Rectal smooth muscle tissue (tissue), 1 donor: ENCODE results near the gene MCTP2.

Experiments used
- H3K27ac ChIP-seq: one replicate; pipeline ENCODE4 v1.7.0; 2013; ENCODE audit warnings: low read depth, low read length, inconsistent platforms
- H3K27me3 ChIP-seq: one replicate; pipeline ENCODE4 v1.7.0; 2013; ENCODE audit warnings: low read length; ENCODE audit not compliant: control insufficient read depth, insufficient read depth
- H3K36me3 ChIP-seq: one replicate; pipeline ENCODE4 v1.7.0; 2013; ENCODE audit warnings: low read length; ENCODE audit not compliant: control insufficient read depth, insufficient read depth
- H3K4me1 ChIP-seq: one replicate; pipeline ENCODE4 v1.7.0; 2013; ENCODE audit warnings: low read length; ENCODE audit not compliant: control insufficient read depth, insufficient read depth
- H3K4me3 ChIP-seq: one replicate; pipeline ENCODE4 v1.7.0; 2013; ENCODE audit warnings: low read length
- H3K9ac ChIP-seq: one replicate; pipeline ENCODE4 v1.7.0; 2013; ENCODE audit warnings: low read length

The MCTP2 gene

DNA sequence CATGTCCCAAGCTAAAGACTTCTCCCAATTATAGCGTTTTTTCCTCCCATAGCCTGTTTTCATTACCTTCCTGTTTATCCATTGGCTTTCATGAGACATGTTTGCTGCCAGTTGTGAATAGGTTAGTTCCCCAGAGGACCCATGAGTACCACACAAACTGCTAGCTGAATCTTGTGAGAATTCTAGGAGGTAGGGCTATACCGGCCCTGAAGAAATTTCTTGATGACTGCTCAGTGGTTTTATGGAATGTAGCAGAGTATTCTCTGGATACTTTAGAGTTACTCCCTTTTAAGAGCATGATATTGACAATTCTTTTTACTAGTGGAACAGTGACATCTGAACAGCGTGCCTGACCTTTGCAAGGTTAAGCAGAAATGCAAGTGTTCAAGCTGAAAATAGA is 210.4 kb downstream of the MCTP2 start:
- peaks cover 9% of the 10 kb centered on the region for H3K4me1 ChIP-seq
- H3K36me3 ChIP-seq = peaks cover 2% of the 10 kb centered on the region
- H3K9ac ChIP-seq = no peak overlapping the region
- H3K27ac ChIP-seq = peak overlapping the region; percentile 10
- H3K27me3 ChIP-seq = no peaks in the 10 kb centered on the region
- H3K4me3 ChIP-seq = no peak overlapping the region

DNA sequence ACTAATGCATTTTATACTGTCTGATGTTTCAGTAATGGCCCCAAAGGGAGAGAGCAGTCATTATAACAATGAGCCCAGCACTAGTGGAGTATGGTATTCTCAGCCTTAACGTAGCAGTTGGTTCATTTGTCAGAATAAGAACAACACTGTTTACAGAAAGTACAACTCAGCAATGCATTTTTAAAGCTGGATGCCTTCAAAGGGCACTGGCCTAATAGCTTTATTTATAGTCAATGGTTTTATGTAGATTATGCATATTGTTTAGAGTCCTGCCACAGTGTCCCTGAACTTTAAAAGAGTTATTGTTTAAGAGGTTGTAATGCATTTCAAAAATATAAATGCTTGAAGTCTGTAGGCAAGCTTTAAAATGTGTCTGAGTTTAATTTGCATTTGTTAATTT is 211.1 kb downstream of the MCTP2 start:
- Histone ChIP-seq H3K4me3 (no peak overlapping the region), H3K9ac (no peak overlapping the region), H3K27me3 (no peaks in the 10 kb centered on the region), H3K4me1 (peaks cover 9% of the 10 kb centered on the region), H3K36me3 (peaks cover 2% of the 10 kb centered on the region), H3K27ac (peak overlapping the region; percentile 10)

DNA sequence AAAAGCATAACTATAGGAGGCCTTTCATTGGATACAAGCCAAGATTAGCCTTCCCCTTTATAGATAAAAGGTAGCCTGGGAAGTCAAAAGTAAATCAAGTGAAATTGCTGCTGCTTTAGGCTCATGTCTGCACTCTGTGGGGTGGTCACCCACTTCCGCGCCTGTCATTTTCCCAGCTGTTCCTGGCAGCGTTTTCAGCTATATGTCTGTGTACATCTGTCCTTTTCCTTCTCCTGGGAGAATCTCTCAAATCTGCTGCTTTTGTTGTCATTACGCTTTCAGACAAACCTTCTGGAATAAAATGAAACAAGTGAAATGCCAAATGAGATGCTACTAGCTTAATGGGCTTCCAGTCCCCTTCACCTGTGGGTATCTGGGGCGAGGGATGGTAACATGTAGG is 211.8 kb downstream of the MCTP2 start:
- H3K36me3 ChIP-seq = peaks cover 2% of the 10 kb centered on the region
- no peak overlapping the region for H3K27ac ChIP-seq
- no peak overlapping the region for H3K4me3 ChIP-seq
- H3K27me3 ChIP-seq = no peaks in the 10 kb centered on the region
- no peak overlapping the region for H3K9ac ChIP-seq
- peaks cover 9% of the 10 kb centered on the region for H3K4me1 ChIP-seq

DNA sequence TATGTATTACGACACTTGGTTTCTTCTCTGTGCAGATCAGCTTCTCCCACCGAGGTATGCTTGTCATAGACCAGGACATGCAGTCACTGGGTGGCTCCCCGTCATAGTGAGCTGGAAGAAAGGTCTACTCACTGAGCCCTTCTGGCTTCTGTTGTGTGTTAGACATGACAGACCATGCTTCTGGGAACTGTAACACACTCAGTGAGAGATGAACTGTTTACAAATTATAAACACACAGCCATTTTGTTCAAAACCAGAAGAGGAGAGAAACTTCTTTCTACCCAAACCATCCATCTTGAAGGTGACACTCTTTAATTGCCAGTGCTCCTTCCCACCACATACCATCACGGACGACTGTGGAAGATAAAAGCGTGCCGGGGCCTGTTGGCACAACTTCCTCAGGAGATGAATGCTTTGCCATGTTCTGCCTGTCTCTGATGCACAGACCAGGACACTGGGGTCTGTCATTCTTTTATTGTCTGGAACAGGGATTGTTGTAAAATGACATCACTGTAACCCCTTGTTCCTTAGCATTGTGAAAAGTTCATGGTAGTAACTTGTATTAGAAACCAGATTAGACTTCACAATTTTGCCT is 214.3 kb downstream of the MCTP2 start:
- no peak overlapping the region for H3K4me3 ChIP-seq
- H3K9ac ChIP-seq = no peak overlapping the region
- H3K27ac ChIP-seq = peak overlapping the region; percentile 77
- H3K36me3 ChIP-seq = peaks cover 2% of the 10 kb centered on the region
- peaks cover 9% of the 10 kb centered on the region for H3K4me1 ChIP-seq
- no peaks in the 10 kb centered on the region for H3K27me3 ChIP-seq

DNA sequence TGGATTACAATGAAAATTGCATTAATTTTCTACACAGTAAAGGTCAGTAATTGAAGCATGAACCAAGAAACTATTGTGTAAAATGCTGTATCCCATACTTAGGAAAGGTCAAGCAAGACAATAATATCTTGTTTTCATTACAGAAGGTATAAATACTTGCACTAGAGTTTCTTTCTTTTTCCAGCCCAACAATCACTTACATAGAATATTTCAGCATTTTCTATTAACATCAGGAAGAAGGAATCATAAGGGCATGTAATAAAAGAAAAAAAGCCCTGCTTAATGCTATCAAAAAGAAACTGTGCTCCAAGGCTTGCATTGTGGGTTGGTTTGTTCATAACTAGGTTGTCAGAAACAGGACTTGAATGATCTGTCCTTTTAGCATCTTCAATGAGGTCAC is 215.1 kb downstream of the MCTP2 start:
- H3K9ac ChIP-seq = no peak overlapping the region
- H3K36me3 ChIP-seq = peaks cover 2% of the 10 kb centered on the region
- no peaks in the 10 kb centered on the region for H3K27me3 ChIP-seq
- peaks cover 9% of the 10 kb centered on the region for H3K4me1 ChIP-seq
- H3K27ac ChIP-seq = peak overlapping the region; percentile 77
- no peak overlapping the region for H3K4me3 ChIP-seq

DNA sequence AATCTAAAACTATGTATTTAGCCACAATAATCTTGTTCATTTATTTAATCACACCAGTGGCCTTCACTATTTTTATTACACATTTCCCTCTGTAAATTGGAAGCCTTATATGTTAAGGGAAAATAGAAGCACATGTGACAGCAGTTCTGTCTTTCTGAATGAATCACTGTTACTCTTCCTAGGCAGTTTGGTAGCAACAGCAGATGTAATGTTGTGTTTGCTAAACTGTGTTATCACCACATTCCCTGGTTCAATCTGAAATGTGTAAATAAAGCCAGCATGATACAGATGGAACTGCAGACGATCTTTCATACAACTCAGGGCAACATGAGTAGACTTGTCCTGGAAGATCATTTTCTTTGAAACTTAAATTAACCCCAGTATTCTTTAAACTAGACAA is 220.1 kb downstream of the MCTP2 start:
- H3K27me3 ChIP-seq = no peaks in the 10 kb centered on the region
- H3K36me3 ChIP-seq = no peaks in the 10 kb centered on the region
- H3K27ac ChIP-seq = no peak overlapping the region
- no peak overlapping the region for H3K4me3 ChIP-seq
- no peak overlapping the region for H3K9ac ChIP-seq
- peaks cover 2% of the 10 kb centered on the region for H3K4me1 ChIP-seq

DNA sequence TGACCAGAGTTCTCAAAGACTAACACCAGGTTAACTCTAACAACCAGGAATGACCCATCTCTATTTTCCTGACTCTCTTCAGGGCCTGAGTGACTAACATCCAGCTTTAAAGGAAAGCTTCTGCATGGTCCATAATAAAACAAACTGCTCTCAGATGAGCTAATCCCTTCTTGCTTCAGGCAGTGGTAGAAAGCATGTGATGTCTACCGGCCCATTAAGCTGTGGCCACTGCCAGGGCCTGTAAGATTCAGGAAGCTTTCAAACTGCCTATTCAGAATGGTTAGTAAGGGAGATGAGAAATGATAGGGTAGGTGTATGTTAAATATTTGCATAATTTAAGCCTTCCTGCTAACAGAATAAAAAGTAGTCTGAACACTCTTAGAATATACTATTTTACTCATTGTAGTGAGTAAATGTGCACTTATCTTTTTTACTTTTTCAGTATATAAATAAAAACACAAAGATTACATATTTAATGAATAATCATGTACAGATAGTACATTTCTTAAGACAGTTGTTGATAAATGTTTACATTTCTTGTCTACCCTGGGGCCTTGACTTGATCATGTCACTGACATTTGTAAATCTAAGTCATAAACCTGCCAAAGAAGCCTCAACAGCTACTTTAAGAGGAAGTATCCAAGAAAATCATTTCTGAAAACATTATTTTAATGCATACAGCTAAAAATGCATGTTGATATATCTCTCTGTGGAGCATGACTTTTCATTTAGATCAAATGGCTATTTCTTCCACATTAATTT is 222.0 kb downstream of the MCTP2 start:
- Histone ChIP-seq H3K4me3 (no peak overlapping the region), H3K27ac (no peak overlapping the region), H3K36me3 (peaks cover 2% of the 10 kb centered on the region), H3K9ac (no peak overlapping the region), H3K4me1 (no peaks in the 10 kb centered on the region), H3K27me3 (no peaks in the 10 kb centered on the region)

DNA sequence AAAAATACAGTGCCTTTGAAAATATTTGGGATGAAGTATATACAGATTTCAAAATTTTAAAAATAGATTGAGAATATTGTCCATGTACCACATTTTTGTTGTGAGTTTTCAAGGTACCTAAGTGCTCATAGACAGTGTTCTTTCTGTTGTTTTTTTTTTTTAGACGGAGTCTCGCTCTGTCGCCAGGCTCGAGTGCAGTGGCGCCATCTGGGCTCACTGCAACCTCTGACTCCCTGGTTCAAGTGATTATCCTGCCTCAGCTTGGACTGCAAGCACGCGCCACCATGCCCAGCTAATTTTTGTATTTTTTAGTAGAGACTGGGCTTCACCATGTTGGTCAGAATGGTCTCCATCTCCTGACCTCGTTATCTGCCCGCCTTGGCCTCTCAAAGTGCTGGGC is 223.9 kb downstream of the MCTP2 start:
- H3K36me3 ChIP-seq = peaks cover 2% of the 10 kb centered on the region
- H3K27me3 ChIP-seq = no peaks in the 10 kb centered on the region

DNA sequence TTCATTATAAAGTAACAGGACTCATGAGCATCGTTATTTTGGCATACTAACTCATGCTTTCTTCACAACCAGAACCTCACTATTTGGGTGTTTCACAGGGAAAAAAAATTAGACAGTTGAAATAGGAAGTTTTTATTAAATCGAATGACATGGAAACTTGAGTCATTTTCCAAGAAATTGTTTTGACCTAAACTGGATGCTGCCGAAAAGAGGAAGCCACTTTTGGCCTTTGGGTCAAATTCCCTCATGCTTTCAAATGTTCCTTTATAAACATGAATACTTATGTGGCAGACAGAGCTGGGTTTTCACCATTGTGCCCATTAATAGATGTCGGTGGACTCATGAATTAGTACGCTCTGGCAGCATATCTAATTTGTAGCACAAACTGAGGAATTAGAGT is 224.9 kb downstream of the MCTP2 start:
- H3K27me3 ChIP-seq = no peaks in the 10 kb centered on the region
- no peak overlapping the region for H3K9ac ChIP-seq
- peaks cover 2% of the 10 kb centered on the region for H3K36me3 ChIP-seq
- no peaks in the 10 kb centered on the region for H3K4me1 ChIP-seq
- H3K27ac ChIP-seq = no peak overlapping the region
- H3K4me3 ChIP-seq = no peak overlapping the region

More for the DNA sequence above, 223.9 kb downstream of the MCTP2 start:
- no peak overlapping the region for H3K4me3 ChIP-seq
- no peaks in the 10 kb centered on the region for H3K4me1 ChIP-seq
- H3K27ac ChIP-seq = no peak overlapping the region
- H3K9ac ChIP-seq = no peak overlapping the region

DNA sequence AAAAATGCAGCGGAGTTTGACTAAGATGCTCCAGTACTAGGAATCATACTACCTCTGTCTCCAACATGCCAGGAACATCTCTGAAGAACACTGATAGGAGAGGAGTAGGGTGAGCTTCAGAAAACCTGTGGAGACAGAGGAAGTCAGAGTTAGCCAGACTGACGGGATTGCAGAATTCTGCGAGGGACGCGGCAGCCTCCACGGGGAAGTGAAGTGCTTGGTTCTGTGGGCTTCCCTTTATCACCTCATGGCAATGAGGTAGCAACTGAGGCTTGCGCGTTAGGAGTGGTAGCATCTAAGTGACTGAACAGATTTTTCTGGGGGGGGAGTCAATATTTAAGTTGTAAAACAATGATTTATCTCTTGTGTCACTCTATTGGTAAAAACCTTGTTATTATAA is 226.3 kb downstream of the MCTP2 start:
- Histone ChIP-seq H3K4me3 (no peak overlapping the region), H3K4me1 (no peaks in the 10 kb centered on the region), H3K27me3 (no peaks in the 10 kb centered on the region), H3K27ac (no peak overlapping the region), H3K36me3 (peaks cover 2% of the 10 kb centered on the region), H3K9ac (no peak overlapping the region)

DNA sequence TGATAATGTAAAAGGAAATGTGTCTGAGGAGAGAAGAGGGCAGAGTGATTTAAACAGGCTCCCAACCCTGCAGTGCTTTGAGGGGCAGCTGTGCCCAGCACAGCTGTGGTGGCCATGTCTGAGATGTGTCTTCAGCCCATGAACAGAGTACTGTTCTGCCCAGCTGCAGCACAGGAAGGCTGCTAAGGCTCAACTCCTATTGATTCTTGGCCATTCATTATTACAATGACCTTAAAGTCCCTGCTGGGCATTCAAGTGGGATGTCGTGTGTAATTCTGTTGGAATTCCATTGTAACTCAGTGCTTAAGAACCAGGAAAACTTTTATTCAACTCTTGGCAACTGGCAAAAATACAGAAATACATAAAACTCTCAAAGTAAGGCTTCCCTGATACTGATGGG is 229.3 kb downstream of the MCTP2 start:
- H3K36me3 ChIP-seq = peaks cover 2% of the 10 kb centered on the region
- H3K9ac ChIP-seq = no peak overlapping the region
- no peaks in the 10 kb centered on the region for H3K4me1 ChIP-seq
- no peaks in the 10 kb centered on the region for H3K27me3 ChIP-seq
- no peak overlapping the region for H3K27ac ChIP-seq
- H3K4me3 ChIP-seq = no peak overlapping the region

DNA sequence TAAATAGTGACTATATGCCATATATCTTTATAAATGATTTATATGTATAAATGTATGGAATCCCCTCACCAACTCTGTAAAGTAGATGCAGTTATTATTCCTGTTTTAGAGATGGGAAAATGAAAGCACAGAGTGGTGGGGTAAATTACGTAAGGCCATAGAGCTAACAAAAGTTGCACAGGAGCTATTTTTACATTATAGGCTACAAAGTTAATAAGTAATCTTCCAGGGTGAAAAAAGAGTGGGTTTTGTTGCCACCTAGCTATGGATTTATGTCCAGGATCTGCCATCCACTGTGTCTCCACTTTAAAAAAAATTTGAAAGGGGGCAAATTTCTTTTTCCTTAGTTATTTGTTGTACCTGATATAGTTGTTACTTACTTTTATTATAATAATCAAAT is 235.7 kb downstream of the MCTP2 start:
- no peaks in the 10 kb centered on the region for H3K4me1 ChIP-seq
- no peaks in the 10 kb centered on the region for H3K27me3 ChIP-seq

DNA sequence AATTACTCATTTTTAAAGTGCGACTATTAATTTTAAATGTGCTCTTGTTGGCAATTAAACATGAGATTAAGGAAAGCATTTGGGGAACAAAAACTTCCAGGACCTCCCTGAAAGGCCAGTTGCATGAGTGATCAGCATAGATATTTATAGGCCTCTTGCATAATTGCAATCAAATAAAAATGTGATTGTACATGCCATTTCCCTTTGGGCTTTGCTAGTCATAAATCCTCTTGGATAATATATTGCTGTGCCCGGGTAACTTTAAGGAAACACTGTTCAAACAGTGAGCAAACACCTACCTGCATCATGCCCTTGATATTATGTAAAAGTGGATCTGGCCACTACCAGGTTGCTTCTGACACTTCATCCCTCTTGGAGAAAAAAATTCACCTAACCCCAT is 239.1 kb downstream of the MCTP2 start:
- H3K4me1 ChIP-seq = no peaks in the 10 kb centered on the region
- H3K9ac ChIP-seq = no peak overlapping the region
- no peak overlapping the region for H3K27ac ChIP-seq
- no peak overlapping the region for H3K4me3 ChIP-seq
- H3K36me3 ChIP-seq = peaks cover 3% of the 10 kb centered on the region
- no peaks in the 10 kb centered on the region for H3K27me3 ChIP-seq

More for the DNA sequence above, 235.7 kb downstream of the MCTP2 start:
- no peak overlapping the region for H3K9ac ChIP-seq
- H3K36me3 ChIP-seq = no peaks in the 10 kb centered on the region
- no peak overlapping the region for H3K27ac ChIP-seq
- H3K4me3 ChIP-seq = no peak overlapping the region
